IPS-18a (cell line): ENCODE measurements around the gene RAB30.

ENCODE experiments used
- H3K27ac ChIP-seq: one replicate; pipeline ENCODE4 v1.5.1; 2013; ENCODE audit warnings: low read length
- H3K27me3 ChIP-seq: one replicate; pipeline ENCODE4 v1.6.1; 2013; ENCODE audit warnings: mild to moderate bottlenecking, low read length; ENCODE audit not compliant: control insufficient read depth, insufficient read depth
- H3K36me3 ChIP-seq: one replicate; pipeline ENCODE4 v1.6.1; 2013; ENCODE audit warnings: low read depth, low read length; ENCODE audit not compliant: control insufficient read depth
- H3K4me1 ChIP-seq: one replicate; pipeline ENCODE4 v1.6.1; 2013; ENCODE audit warnings: low read depth, low read length; ENCODE audit not compliant: control insufficient read depth
- H3K4me3 ChIP-seq: one replicate; pipeline ENCODE4 v1.5.1; 2013; ENCODE audit warnings: low read length
- H3K9ac ChIP-seq: one replicate; pipeline ENCODE4 v1.6.1; 2013; ENCODE audit warnings: mild to moderate bottlenecking, low read length, moderate library complexity
- H3K9me3 ChIP-seq: one replicate; pipeline ENCODE4 v1.6.1; 2013; ENCODE audit warnings: low read depth, low read length; ENCODE audit not compliant: control insufficient read depth

RAB30 gene

DNA sequence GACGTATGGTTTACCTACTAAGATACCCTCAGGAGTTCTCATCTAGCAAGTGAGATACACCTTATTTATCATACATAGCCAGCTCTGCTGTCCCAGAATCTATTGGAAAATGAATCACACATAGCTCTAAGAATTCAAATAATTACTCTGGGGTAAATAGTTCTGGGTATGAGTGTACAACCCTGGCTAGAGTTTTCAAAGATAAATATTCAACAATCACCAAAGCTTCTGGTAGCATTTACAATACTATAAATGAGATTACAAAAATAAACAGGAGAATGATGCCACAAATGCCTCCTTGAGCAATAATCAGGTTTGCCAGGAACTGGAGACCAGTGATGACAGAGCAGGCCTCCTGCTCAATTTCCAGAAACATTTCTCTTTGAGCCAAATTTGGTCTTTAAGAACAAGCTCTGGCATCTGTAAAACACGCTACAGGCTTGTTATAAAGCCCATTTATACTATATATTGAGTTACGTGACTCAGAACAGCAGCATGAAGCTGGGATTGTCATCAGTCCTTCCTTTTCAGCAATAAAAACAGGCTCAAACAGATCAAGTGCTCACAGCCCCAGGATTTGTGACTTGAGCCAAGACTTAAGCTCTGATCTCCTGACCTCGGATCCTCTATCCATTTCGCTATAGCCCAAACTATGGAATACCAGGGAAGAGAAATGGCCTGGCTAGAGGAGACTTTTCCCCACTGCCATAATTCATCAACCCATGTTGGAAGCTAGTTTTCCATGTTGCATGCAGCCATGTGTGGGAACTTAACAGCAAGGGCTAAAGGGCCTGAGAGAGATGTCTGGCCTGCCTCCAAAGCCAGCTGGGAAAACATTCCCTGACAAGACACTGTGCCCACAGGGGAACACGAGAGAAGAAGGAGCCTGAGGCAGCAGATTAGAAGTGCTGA lies 19.7 kb downstream of the RAB30 start:
- H3K9ac ChIP-seq = no peak overlapping the region
- H3K27me3 ChIP-seq = no peaks in the 10 kb centered on the region
- H3K36me3 ChIP-seq = no peaks in the 10 kb centered on the region
- no peak overlapping the region for H3K4me3 ChIP-seq
- no peak overlapping the region for H3K27ac ChIP-seq
- no peaks in the 10 kb centered on the region for H3K4me1 ChIP-seq
- no peaks in the 10 kb centered on the region for H3K9me3 ChIP-seq

DNA sequence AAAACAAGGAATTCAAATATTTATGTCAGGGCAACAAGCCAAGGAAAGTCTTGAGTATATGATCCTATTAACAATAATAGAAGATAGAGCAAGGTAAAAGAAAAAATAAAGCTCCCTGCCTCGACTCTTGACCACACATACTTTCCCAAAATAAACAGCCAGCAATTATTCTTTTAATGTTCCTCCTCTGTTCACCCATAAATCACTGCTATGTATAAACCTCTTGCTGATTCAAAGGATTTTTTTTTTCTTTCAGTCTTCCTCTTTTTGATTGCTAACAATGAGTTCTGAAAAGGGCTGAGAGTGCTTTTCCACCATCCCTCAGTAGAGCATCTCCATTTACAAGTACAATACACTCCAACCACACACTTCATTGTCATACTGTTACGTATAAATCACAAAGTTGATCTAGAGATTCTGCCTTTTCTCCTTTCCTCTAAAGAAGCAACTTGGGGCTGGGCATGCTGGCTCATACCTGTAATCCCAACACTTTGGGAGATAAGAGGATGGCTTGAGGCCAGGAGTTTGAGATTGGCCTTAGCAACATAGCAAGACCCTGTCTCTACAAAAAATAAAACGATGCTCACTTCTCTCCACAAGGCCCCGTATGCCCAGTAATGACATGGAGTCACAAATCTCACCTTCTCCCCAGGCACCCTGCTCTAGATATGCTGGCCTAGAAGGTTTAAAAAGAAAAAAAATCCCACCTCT lies 24.0 kb downstream of the RAB30 start:
- Histone ChIP-seq H3K9ac (no peak overlapping the region), H3K4me1 (peaks cover 9% of the 10 kb centered on the region), H3K4me3 (no peak overlapping the region), H3K9me3 (no peaks in the 10 kb centered on the region), H3K27ac (no peak overlapping the region), H3K36me3 (no peaks in the 10 kb centered on the region), H3K27me3 (no peaks in the 10 kb centered on the region)

DNA sequence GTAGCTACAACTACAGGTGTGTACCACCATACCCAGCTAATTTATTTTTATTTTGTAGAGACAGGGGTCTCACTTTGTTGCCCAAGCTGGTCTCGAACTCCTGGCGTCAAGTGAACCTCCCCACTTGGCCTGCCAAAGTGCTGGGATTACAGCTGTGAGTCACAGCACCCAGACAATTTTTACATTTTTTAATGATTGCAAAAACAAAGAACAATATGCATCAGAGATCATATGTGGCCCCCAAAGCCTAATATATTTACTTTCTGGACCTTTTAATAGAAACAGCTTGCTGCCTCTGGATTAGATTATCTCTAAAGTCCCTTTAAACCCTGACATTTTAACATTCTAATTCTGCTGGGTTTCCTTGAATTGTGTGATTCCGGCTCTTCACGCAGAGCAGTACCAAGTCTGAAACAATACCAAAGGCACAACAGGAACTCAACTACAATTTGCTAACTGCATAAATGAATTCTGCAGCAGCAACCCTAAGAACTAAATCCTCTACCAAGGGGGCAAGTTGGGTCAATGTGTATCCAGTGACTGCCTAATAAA lies 25.0 kb downstream of the RAB30 start:
- Histone ChIP-seq H3K27me3 (no peaks in the 10 kb centered on the region), H3K9ac (no peak overlapping the region), H3K27ac (no peak overlapping the region)

DNA sequence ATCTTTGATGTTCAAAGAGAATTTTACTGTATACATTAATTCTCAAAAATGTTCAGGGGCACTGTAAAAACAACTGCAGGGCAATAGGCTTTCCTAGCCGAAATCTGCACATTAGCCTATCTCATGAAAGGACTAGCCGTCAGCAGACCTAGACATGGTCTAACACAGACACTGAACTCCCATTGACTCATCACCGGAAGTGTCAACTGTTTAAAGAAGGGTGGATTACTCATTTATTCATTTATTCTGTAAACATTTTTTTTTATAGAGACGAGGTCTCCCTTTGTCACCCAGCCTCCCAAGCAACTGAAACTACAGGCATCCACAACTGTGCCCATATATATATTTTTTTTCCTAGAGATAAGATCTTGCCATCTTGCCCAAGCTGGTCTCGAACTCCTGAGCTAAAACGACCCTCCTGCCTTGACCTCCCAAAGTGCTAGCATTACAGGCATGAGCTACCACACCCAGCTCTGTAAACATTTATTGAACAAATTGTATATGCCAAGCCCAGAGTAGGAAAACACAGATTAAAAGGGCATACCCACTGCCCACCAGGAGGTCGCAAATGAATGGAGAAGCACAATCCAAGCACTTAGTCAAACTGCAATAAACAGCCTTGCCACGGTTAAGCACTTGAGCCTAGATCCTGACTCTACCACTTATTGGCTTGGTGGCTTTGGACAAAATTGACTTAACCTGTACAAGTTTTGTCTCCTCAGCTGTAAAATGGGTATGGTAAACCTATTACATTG lies 26.6 kb downstream of the RAB30 start:
- Histone ChIP-seq H3K9me3 (no peaks in the 10 kb centered on the region), H3K36me3 (no peaks in the 10 kb centered on the region), H3K9ac (no peak overlapping the region), H3K27me3 (no peaks in the 10 kb centered on the region), H3K4me1 (peaks cover 9% of the 10 kb centered on the region), H3K27ac (no peak overlapping the region), H3K4me3 (no peak overlapping the region)

More for the DNA sequence above, 25.0 kb downstream of the RAB30 start:
- H3K9me3 ChIP-seq = no peaks in the 10 kb centered on the region
- H3K4me3 ChIP-seq = no peak overlapping the region
- H3K4me1 ChIP-seq = peaks cover 9% of the 10 kb centered on the region
- no peaks in the 10 kb centered on the region for H3K36me3 ChIP-seq

- H3K36me3 ChIP-seq = no peaks in the 10 kb centered on the region
- H3K27me3 ChIP-seq = no peaks in the 10 kb centered on the region
- H3K9me3 ChIP-seq = no peaks in the 10 kb centered on the region
- no peak overlapping the region for H3K4me3 ChIP-seq
- H3K9ac ChIP-seq = no peak overlapping the region
- H3K4me1 ChIP-seq = peaks cover 9% of the 10 kb centered on the region
- H3K27ac ChIP-seq = no peak overlapping the region
Observed at GRCh38 chr11:83042964-83043711, 28.6 kb downstream of the RAB30 start.

GRCh38 chr11:83041126-83041525 lies 30.6 kb downstream of the RAB30 start:
- Histone ChIP-seq H3K4me3 (no peak overlapping the region), H3K36me3 (no peaks in the 10 kb centered on the region), H3K9me3 (no peaks in the 10 kb centered on the region), H3K27me3 (no peaks in the 10 kb centered on the region), H3K9ac (no peak overlapping the region), H3K4me1 (peaks cover 9% of the 10 kb centered on the region), H3K27ac (no peak overlapping the region)

GRCh38 chr11:83039566-83039965 lies 32.1 kb downstream of the RAB30 start:
- no peaks in the 10 kb centered on the region for H3K27me3 ChIP-seq
- no peak overlapping the region for H3K27ac ChIP-seq
- H3K9me3 ChIP-seq = no peaks in the 10 kb centered on the region
- H3K9ac ChIP-seq = no peak overlapping the region
- H3K4me3 ChIP-seq = no peak overlapping the region
- no peaks in the 10 kb centered on the region for H3K4me1 ChIP-seq
- no peaks in the 10 kb centered on the region for H3K36me3 ChIP-seq

GRCh38 chr11:83037877-83038276 lies 33.8 kb downstream of the RAB30 start:
- no peaks in the 10 kb centered on the region for H3K36me3 ChIP-seq

DNA sequence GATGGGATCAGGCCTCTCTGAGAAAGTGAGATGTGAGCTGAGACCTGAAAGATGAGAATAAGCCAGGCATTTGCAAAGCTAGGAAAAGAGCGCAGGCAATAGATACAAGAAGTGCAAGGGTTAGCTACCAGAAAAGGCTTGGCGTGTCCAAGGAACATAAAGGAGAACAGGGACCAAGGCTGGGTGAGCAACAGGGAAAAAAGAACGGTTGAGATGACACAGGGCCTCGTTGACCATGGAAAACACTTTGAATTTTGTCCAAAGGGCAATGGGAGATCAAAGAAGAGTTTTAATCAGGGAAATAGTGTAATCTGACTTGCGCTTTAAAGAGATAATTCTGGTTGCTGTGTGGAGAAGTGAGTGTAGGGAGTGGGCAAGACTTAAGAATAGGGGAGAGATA lies 35.0 kb downstream of the RAB30 start:
- H3K4me3 ChIP-seq = no peak overlapping the region
- H3K36me3 ChIP-seq = no peaks in the 10 kb centered on the region
- no peaks in the 10 kb centered on the region for H3K27me3 ChIP-seq
- no peak overlapping the region for H3K9ac ChIP-seq
- H3K9me3 ChIP-seq = no peaks in the 10 kb centered on the region
- H3K4me1 ChIP-seq = peaks cover 8% of the 10 kb centered on the region
- H3K27ac ChIP-seq = no peak overlapping the region

More at GRCh38 chr11:83037877-83038276, 33.8 kb downstream of the RAB30 start:
- no peak overlapping the region for H3K4me3 ChIP-seq
- no peak overlapping the region for H3K9ac ChIP-seq
- H3K9me3 ChIP-seq = no peaks in the 10 kb centered on the region
- no peak overlapping the region for H3K27ac ChIP-seq
- no peaks in the 10 kb centered on the region for H3K27me3 ChIP-seq
- H3K4me1 ChIP-seq = peaks cover 8% of the 10 kb centered on the region

- no peaks in the 10 kb centered on the region for H3K9me3 ChIP-seq
- no peaks in the 10 kb centered on the region for H3K27me3 ChIP-seq
- no peak overlapping the region for H3K27ac ChIP-seq
- H3K4me3 ChIP-seq = no peak overlapping the region
- no peak overlapping the region for H3K9ac ChIP-seq
- H3K4me1 ChIP-seq = peaks cover 8% of the 10 kb centered on the region
- no peaks in the 10 kb centered on the region for H3K36me3 ChIP-seq
Observed at GRCh38 chr11:83035070-83035854, 36.4 kb downstream of the RAB30 start.
